Measurements from ENCODE around the gene MCAM.

Gene MCAM, protein sequence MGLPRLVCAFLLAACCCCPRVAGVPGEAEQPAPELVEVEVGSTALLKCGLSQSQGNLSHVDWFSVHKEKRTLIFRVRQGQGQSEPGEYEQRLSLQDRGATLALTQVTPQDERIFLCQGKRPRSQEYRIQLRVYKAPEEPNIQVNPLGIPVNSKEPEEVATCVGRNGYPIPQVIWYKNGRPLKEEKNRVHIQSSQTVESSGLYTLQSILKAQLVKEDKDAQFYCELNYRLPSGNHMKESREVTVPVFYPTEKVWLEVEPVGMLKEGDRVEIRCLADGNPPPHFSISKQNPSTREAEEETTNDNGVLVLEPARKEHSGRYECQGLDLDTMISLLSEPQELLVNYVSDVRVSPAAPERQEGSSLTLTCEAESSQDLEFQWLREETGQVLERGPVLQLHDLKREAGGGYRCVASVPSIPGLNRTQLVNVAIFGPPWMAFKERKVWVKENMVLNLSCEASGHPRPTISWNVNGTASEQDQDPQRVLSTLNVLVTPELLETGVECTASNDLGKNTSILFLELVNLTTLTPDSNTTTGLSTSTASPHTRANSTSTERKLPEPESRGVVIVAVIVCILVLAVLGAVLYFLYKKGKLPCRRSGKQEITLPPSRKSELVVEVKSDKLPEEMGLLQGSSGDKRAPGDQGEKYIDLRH

DNA sequence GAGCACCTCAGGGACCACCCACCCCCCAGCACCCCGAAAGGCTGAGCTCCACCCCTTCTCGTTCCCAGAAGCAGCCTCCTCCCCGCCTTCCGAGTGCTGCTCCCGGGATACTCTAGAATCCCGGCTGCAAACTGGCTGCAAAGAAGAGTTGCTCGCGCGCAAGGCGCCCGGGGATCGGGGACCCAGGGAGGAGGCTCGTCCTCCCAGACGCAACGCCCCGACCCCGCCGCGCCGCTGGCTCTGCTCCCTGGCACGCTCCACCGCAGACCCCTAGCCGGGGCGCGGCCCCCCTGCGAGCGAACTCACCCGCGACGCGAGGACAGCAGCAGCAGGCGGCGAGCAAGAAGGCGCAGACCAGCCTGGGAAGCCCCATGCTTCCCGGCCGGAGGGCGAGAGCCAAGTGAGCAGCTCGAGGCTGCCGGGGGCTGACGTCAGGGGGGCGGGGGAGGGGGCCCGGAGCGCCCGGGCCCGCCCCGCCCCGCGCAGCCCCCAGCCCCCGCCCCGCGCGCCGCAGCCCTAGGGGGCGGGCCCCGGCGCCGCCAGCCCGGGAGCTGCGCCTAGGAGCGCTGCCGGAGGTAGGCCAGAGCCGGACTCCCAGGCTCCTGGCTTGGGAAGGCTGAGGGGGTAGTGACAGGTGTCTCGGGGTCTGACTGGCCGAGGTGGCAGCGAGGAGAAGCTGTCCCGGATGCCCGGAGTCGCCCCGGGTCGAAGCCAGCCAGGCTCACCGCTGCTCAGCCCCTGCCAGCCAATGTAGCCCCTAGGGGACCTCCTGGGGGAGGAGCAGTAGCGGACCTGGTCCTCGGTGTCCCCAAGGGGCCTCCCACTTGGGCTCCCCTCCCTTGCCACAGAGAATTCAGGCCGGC is at the start of gene MCAM:
Gene MCAM (minus strand): TSS at position 402 of the 863 bp plus-strand sequence. CDS start 29 bp downstream, at position 373.
- DNase-seq (ENCODE audit: low read depth in 2 of 2): no peak

DNA sequence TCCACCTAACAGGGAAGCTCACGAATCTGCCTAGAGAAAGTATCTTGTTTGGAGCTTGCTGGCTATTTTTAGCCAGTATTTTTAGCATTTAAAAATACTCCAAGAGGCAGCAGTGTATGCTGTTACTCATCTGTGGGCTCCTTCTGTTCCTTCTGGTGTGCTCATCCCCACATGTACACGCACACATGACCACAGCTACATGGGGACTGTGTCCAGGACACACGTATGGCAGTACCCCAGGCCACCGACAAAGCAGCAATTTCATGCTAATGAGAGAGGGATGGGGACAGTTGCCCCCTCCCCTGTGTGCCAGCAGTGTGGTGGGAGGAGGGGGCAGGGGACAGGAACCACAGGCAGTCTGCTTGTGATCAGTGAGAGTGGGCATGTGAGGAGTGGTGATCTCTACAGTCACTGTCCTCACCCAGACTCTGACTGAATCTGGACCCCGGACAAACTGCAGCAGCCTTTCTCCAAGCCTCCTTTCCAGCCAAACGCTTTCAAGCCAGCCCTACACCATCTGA is 48.2 kb upstream of the MCAM start:
- no peak for DNase-seq (ENCODE audit: low read depth in 2 of 2)

DNA sequence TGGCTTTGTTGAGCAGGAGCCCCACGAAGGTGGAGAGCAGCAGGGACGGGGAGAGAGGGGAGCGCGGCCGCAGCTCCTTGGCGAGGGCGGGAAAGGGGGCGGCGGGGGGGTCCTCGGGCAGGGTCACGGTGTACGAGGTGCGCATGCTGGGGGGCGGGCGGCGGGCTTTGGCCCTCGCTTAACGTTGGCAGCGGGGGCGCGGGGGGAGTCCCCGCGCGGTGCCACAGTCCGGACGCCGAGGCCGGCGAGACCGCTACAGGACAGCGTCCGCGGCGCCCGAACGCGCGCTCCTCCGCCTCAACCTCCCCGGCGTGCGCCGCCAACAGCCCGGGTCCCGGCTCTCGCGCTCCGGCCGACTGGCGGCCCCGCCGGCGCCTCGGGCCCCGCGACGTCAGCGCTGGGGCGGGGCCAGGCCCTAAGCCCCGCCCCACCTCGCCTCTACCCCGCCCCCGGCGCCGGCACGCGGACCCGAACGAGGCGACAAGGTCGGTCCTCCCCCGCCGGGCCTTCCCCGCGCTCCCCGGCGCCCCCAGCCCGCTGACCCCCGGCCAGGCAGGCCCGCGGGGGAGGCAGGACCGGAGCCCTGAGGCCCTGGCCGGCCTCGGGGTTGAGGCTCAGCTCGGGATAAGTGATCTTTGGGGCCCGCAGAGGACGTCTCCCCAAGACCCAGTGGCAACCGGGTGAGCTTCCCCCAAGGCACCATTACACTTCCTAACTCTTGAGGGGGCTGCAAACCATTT is 47.1 kb upstream of the MCAM start:
- DNase-seq (ENCODE audit: low read depth in 2 of 2): peak in 1 of 2 donors; percentile 30

DNA sequence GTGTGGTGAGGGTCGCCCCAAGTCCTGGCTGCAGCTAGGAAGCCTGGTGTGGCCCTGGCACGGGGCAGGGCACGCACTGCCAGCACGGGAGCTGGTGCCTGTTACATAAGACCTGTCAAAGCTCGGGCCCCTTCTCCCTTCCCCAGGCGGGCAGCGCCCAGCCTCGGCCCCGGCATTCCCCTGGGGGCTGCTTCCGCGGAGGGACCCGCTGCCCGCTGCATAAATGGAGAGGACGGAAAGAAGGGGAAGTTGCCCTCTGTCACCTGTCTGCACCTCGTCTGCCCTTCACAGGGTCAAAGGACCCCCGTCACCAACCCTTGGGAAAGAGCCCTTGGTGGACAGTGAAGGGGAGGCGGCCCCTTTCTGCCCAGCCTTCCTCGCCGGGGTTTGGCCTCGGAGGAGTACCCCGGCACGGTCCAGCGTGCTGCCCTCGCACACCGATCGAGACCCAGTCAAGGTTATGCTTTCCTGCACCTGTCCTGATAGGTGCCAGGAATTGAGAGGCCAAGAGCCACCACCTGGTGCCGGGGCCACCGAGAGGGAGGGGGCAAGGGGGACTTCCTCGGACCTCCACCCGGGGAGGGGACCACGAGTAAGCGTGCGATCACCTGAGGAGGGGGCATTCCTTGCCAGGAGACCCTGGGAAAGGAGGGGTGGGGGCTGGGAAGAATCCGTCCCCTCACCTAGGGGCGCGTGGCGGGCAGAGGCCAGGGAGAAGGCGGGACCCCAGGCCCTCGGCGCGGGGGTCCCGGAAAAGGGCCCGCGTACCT is 46.3 kb upstream of the MCAM start:
- DNase-seq (ENCODE audit: low read depth in 2 of 2): no peak

DNA sequence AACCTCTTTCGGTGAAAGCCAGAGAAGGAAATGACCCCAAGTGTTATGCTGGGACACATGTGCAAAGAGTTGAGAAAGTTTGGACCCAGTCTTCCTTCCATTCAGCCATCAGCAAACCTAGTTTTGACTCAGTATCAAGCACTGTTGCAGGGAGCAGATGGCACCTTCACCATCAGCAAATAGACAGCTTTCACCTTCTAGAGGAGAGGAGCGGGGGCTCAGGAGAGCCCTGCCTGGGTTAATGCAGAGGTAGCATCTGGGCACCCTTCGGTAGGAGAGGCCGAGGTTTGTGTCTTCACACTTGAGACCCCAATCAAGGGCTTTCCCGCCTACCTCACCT is 45.8 kb upstream of the MCAM start:
- DNase-seq (ENCODE audit: low read depth in 2 of 2): no peak

DNA sequence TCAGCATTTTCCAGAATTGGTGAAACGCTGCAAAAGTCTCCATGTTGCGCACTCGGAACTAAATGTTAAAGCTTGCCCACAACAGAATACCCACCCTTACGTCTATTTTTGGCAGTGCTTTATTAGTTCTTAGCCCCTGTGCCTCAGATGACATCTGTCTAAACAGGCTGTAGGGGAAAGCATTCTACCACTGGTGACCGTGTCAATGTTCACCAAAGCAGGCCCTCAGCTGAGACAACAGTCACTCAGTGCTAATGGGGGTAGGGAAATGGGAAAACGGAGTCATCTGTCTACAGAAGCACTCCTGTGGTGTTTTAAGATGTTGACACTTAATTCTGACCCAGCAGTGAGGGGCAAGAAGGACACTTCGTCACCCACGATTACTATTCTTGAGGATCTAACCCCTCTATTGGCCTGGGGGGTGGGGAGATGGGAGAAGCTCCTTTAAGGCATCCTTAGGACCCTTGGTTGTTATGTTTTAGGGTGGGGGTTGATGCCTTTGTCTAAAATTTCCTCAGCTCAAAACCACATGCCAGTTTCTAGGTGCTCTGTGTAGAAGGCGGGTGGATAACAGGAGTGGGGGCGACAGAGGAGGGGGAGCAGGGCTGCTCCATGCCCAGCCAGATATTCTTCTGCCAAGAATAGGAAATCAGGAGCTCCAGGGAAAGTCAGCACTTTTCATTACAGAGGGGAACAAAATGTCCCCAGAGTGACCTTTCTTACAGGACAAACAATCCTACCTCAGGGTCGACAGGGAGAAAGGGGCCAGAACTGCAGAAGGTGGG is 45.2 kb upstream of the MCAM start:
- DNase-seq (ENCODE audit: low read depth in 2 of 2): no peak

DNA sequence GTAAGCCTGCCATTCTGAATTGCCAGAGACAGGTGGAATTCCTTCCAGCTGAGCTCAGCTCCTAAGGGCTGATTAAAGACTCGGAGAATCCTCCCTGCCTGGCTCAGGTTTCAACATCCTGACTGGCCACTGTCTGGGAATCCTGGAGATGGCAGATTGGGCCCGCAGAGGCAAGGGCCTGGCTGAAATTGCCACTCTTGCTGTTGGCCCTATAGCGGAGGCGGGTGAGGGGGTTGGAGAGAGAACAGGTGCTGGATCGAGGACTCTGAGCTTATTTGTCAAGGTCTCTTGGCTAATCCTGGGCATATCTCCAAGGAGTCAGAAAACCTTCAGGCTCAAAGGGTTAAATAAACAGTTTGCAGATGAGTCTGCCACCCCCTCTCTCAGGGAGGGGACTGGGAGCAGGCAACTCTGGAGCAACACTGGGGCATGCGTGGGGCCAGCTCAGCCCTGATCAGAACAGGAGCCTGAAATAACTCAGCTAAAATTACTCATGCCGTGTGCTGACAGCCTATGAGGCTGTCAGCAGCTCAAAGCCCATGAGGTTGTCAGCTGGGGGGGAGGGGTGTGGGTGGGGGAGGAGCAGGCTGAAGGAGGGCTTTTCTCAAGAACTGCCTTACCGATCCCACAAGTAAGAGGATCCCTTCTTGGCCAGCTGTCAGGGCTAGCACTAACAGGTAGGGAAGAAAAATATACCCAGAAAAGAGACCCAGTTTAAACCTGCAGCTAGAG is 44.3 kb upstream of the MCAM start:
- no peak for DNase-seq (ENCODE audit: low read depth in 2 of 2)

DNA sequence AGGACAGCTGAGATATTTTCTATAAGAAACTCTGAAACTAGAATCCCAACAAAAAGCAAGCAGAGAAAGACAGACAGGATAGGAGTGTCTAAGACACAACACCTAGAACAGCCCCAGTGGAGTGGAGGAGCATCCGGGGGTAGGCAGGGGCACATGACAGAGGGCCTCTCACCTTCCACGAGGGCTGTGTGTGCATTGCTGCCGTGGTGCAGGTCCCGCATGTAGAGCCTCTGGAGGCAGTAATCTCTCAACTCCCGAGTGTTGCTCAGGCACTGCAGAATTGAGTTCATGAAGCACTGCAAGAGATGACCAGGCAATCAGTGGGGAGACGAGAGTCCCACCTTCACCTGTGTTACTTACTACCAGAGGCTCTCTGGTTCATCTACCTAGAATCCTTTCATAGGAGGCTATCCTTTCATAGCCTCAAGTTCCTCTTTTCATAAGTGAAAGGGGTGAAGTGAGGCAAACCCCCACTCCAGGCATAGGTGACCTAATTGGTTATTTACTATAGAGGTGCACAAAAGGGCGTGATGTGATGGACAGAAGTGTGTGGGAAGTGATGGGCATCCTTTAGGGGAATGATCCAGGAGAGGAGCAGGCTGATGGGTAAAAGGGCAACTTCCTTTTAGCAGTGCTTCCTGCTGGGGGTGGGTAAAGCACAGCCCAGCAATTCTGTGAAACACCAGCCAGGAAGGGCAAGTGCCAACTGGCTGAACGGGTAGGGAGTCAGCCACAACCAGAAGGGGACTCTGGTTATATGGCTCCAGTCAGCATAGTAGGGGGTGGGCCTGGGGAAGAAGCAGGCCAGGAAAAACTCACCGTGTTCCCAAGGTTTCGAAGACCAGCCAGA is 42.7 kb upstream of the MCAM start:
- no peak for DNase-seq (ENCODE audit: low read depth in 2 of 2)

DNA sequence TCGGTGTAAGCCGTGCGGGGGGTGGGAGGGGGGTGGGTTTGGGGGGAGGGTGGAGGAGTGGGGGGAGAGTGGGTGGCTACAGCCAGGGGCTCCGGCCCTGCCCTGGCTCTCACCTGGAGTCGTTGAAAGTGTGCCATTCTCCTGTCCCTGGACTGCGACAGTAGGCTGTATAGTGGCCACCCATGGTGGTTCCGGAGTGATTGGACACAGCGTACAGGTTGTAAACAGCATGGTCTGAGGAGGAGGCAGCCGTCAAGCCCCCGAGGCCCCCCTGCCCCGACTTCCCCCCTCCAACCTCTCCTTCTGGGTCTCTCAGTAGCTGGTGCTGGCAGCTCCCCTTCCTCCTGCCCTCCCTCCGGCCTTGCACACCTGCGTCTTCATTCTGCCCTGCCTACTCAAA is 40.1 kb upstream of the MCAM start:
- no peak for DNase-seq (ENCODE audit: low read depth in 2 of 2)

DNA sequence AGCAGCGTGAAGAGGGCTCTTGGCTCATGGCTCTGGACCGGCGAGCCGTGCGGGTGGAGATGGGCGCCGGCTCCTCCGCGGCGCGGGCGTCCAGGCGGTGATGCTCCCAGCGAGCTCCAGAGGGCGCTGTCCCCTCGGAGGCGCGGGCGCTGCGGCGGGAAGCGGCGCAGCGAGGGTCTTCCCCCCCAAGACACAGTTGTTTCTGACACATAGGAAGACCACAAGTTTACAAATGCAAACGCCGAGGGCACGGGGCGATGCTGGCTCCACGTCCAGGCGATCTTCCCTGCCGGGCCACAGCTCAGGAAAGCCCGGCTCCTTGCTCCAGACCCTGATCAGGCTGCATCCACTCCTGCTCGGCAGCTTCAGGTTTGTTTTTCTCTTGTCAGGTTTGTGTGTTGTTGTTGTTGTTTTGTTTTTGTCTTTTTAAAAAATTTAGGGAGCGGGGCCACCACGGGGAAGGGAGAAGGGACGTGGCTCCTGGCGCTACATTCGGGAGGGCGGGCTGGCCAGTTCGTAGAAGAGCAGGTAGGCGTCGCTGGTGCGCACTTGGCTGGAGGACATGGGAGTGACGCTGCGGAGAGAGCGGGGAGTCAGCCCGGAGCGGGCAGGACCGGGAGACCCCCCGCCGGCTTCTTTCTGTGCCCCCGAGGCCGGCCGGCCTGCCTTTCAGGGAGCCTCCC is 39.6 kb upstream of the MCAM start:
- DNase-seq (ENCODE audit: low read depth in 2 of 2): peak; percentile 28 to 35

DNA sequence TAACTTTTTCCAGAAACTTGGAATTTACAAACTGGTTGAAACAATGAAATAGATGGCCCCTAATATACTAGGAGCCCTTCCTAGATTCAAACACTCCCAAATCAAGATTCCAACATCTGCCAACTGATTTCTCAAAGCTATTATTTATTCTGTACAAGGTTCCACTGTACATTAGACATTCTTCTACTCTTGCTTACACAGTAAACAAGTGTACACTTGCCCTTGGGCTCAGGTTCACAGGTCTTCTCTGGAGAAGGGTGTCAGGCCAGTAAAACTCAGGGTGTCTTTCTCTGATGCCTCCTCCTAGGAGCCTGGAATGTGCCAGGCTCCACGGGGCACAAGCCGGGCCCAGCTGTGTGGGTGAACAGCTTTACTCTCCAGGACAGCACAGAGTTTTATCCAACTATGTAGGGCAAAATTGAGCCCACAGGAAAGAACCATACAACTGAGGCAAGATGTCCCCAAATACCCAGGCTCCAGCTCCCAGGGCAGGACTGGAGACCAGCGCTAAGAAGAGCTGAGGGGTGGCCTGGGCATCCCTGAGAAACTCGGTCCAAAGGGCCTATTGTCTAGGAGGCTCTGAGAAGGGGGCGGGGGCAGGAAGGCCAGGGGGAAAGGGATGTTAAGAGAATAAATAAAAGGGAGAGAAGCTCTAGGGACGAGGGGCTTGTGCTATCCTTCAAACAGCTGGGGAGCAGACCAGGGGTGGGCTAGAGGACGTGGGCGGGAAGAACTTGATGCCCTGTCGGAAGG is 38.3 kb upstream of the MCAM start:
- DNase-seq (ENCODE audit: low read depth in 2 of 2): no peak

DNA sequence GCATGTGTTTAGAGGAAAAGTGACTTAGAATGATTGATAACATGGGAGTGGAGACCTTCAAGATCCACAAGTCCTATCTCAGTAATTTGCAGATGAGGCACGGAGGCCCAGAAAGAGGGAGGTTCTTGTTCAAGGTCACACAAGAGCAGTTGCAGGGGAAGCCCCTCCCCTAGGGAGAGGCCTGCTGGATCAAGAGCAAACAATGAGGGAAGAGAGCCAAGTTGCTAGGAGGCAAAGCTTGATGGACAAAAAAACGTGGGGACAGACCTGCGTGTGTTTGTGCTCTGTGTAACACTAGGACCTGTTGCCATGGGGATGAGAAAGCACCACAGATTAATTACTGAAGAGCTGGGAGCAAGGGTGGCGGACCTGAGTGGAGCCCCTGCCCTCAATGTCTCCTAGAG is 35.9 kb upstream of the MCAM start:
- no peak for DNase-seq (ENCODE audit: low read depth in 2 of 2)

DNA sequence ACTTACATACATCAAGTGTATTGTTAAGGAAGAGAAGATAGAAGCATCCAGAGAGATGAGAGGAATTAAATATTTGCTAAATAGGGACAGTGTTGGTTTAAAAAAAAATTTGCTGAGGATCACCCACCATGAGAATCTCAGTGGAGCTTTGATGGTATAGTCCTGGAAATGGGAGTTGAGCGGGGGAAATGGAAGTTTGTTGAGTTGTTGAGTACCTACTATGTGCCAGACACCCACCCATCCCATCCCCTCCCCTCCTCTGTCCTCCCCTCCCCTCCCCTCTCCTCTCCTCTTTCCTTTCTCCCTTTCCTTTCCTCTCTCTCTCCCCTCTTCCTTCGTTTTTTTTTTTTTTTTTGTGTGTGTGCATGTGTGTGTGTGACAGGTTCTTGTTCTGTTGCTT is 34.3 kb upstream of the MCAM start:
- DNase-seq (ENCODE audit: low read depth in 2 of 2): no peak

DNA sequence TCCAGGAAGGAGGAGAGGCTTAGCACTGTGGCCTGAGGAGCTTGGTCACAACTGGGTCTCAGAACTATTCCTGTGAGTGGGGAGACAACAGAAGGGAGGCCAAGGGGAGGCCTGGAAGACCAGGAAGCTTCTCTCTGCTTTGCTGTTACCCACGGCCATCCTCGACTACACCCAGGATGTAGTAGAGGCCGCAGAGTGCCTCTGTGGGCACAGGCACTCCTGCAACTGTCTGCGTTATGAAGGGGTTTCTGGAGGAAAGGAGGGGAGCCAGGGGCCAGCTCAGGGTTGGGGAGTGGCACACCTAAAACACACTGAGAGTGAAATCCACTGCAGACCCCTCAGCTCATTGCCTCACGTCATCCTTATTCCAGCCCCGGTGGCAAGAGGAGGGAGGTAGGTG is 33.4 kb upstream of the MCAM start:
- DNase-seq (ENCODE audit: low read depth in 2 of 2): no peak

DNA sequence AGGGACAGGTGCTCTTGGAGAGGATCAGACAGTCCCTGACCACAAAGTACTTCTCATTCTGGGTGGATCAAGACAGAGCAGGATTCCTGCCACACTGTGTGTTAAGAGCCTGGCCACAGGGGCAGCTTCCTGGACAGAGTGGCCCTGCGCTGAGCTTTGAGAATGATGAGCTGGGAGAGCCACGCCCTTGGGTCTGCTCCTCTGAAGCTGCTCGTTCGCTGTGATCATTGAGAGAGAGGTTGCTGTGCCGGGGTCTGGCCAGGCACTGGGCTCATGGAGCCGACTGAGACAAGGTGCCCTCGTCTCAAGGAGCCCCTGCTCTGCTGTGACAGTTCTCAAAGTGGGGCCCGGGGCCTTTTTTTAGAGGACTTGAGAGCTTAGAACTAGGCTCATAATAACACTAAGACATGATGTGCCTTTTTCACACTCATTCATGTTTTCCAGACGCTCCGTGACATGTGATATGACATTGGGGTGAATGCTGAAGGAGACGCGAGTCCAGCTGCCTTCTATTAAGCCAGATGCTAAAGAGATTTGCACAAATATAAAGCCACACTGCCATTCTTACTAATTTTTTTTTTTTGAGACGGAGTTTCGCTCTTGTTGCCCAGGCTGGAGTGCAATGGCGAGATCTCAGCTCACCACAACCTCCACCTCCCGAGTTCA is 31.1 kb upstream of the MCAM start:
- DNase-seq (ENCODE audit: low read depth in 2 of 2): no peak

DNA sequence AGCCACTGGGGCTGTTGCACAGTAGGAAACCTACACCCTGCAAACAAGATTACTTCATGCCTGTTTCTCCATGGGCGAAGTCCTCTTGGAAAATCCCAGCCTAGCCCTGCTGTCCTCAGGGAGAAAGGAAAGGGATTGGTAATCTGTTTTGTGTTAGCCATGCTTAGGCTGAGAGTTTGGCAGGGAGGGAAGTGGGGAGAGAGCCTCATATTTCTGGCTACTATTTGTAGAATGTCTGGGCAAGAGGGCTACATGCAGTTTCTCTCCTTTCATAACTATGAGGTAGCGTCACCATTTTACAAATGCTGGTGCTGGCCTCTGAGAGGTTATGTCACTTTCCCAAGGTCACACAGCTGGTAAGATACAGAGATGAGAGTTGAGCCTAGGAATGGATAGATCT is 30.3 kb upstream of the MCAM start:
- DNase-seq (ENCODE audit: low read depth in 2 of 2): no peak

DNA sequence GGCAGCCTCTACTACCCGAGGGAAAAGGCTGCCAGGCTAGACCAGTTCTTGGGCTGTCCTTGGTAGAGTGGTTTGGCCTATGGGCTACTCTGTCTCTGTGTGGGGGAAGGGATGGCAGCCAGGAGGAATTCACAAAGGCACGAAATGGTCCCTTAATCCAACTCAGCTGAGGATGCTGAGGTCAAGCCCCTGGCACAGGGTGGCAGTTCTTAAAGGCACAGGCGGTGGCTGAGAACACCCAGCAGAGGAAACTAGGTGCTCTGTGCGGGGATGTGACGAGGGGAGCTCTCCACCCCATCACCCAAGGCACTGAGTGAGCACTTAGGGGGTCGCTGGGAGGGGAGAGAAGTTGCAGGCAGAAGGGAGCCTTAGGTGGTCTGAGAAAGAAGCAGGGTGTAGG is 29.7 kb upstream of the MCAM start, which contains the start of gene MFRP:
Gene MFRP (minus strand): TSS at position 101 of the 400 bp plus-strand sequence. CDS start 192 bp downstream, outside the sequence.
- DNase-seq (ENCODE audit: low read depth in 2 of 2): no peak

All from activated CD8-positive, alpha-beta memory T cell treated with anti-CD3 and anti-CD28 coated beads for 4 hours (primary cell).